22Rv1 (cell line): Measurements from ENCODE around the gene OGG1.

Source experiments
- CTCF ChIP-seq: fragments of 450-650 bp; IDR thresholded peaks from 2 replicates; pipeline ENCODE4 v1.5.1; 2017; ENCODE audit warnings: mild to moderate bottlenecking
- ZFX ChIP-seq: fragments of 450-650 bp; IDR thresholded peaks from 2 replicates; pipeline ENCODE4 v1.6.1; 2017; ENCODE audit warnings: antibody characterized with exemption, borderline replicate concordance

DNA sequence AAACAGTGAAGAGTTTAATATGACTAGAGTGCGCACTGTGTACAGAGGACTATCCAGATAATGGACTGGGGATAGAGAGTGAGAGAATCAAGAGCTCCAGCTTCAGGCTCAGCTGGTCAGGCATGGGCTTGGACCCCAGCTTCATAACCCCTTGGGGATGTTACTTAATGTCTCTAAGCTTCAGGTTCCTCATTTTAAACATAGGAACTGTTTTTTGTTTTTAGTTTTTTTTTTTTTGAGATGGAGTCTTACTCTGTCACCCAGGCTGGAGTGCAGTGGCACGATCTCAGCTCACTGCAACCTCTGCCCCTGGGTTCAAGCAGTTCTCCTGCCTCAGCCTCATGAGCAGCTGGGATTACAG is 28.1 kb upstream of the OGG1 start:
- TF ChIP-seq CTCF (no peak), ZFX (no peak)
